HT1080 (cell line): ENCODE measurements around the gene KISS1. TPM values are rescaled to one million over a fixed set of nuclear protein-coding genes. Genes with fewer than 3 reads are reported as not detected.

Source experiments
- DNase-seq: peaks from one replicate; pipeline ENCODE4 v3.0.0-alpha.2; 2015; ENCODE audit warnings: low read depth
- total RNA-seq: library from RNA; depleted of rRNA; stranded (reverse); fragments of >200 nt; shearing (Covaris generic); gene quantifications from 2 replicates; pipeline ENCODE4 v1.2.3, GENCODE V29; 2014; rRNA removed

Gene KISS1
- total RNA-seq, 1 experiment from 2014 or later = not detected

- no peak for DNase-seq
These were observed 55.2 kb downstream of the KISS1 start for GRCh38 chr1:204141131-204141530.

Other genes with a start within 250 kb of the KISS1 start
- 7.4 and 7.9 TPM in 2 replicates for gene SOX13, start 123.4 kb downstream of the KISS1 start, total RNA-seq
- 8.3 and 9.7 TPM in 2 replicates for gene ETNK2, start 44.4 kb downstream of the KISS1 start, total RNA-seq
- not detected in 2 replicates for gene REN, start 30.2 kb downstream of the KISS1 start, total RNA-seq
- gene GOLT1A, start 17.5 kb upstream of the KISS1 start, total RNA-seq = not detected in 2 replicates
- gene PLEKHA6, start 163.4 kb upstream of the KISS1 start, total RNA-seq = 0.19 and 0.33 TPM in 2 replicates
- 21.3 and 27.4 TPM in 2 replicates for gene PPP1R15B, start 215.3 kb upstream of the KISS1 start, total RNA-seq